H1 (cell line): Measurements from ENCODE around the gene JMJD1C. TPM values are rescaled to one million over a fixed set of nuclear protein-coding genes. Genes with fewer than 3 reads are reported as not detected.

ENCODE experiments used
- CBX8 ChIP-seq: fragments of 300-800, 300-1000 bp; sonication (generic); IDR thresholded peaks from 2 replicates; pipeline ENCODE4 v1.7.1; 2016; ENCODE audit warnings: low read depth, low read length, borderline replicate concordance
- TBP ChIP-seq: IDR thresholded peaks from 2 replicates; pipeline ENCODE4 v1.6.1; 2011; ENCODE audit warnings: low read depth, low read length, improper control_type of control experiment
- polyA plus RNA-seq, 7 experiments: library from polyadenylated mRNA; depleted of rRNA in 3 of 7; stranded (reverse) in 5 of 7; unstranded in 2 of 7; fragments of >200 nt in 5 of 7; fragments of 200-250 nt in 2 of 7; gene quantifications; 1 replicate in 5 of 7; 2 replicates in 1 of 7; 4 replicates in 1 of 7; pipeline versions ENCODE4 v1.2.1 to v1.2.3, GENCODE V29; 2011 to 2013; ENCODE audit warnings: missing spikeins in 2 of 7, mixed read lengths in 2 of 7
- total RNA-seq: library from RNA; stranded (reverse); fragmentation: NEBNext Ultra II Directional; extraction: Animal tissue kit (Norgen Biotek cat#: 25700); gene quantifications from 2 replicates; pipeline ENCODE4 v1.2.1, GENCODE V29; 2021

Gene JMJD1C
- total and polyA plus RNA-seq, 2 of the 8 experiments (the other 6 are each of a cell fraction or from before 2014, with no cell fraction given): 54.5 to 210 TPM

GRCh38 chr10:63320683-63321082 lies 145.1 kb downstream of the JMJD1C start (continued):
- TF ChIP-seq TBP (no peak), CBX8 (no peak)
